HepG2 (cell line): ENCODE measurements around the gene MYL6B. TPM values are rescaled to one million over a fixed set of nuclear protein-coding genes. Genes with fewer than 3 reads are reported as not detected.

Experiments used
- ATAC-seq: fragments of 200-7000 bp; cut with Tn5 transposase; 3 replicates; pipeline ENCODE4 v1.9.1; 2020; ENCODE audit warnings: mild to moderate bottlenecking, moderate library complexity
- BruUV-seq: library from RNA; stranded (reverse); fragments of 400-500 nt; replicated peaks from 2 replicates; lab custom pipeline; 2021; lab: Mats Ljungman, UMichigan
- CTCF ChIA-PET: fragments of 300-600 bp; formaldehyde crosslinking; extraction: SDS; loops from one replicate; lab custom pipeline; 2021; ENCODE audit warnings: low total read pairs, inconsistent platforms, low intra/inter-chr PET ratio; lab: Yijun Ruan, JAX
- POLR2A ChIA-PET: fragments of 350-600 bp; sonication (Branson Sonifier 250); formaldehyde crosslinking; loops from one replicate; lab custom pipeline; 2020; ENCODE audit warnings: antibody characterized with exemption, inconsistent platforms; lab: Yijun Ruan, JAX
- DNase-seq: peaks from one replicate; pipeline ENCODE4 v3.0.0-alpha.2; 2015; ENCODE audit warnings: low spot score
- FAIRE-seq: peaks from 3 replicates; lab custom pipeline; 2011; peaks lifted over from hg19 to GRCh38; lab: Jason Lieb, UNC
- H2AFZ ChIP-seq: one replicate; pipeline ENCODE4 v1.6.1; 2011; ENCODE audit warnings: low read length, inconsistent platforms
- H3K27ac ChIP-seq: fragments of 300-600 bp; 3 replicates; pipeline ENCODE4 v1.8.0; 2011; ENCODE audit warnings: mixed run types, mild to moderate bottlenecking, mixed read lengths, low read length, inconsistent platforms; ENCODE audit not compliant: insufficient read depth; ENCODE audit errors: extremely low read length
- H3K27me3 ChIP-seq, 2 experiments: fragments of 200-600 bp in 1 of 2; 2 replicates in 1 of 2; 3 replicates in 1 of 2; pipeline versions ENCODE4 v1.6.0 to v1.8.0; 2011; ENCODE audit warnings: low read length in 2 of 2, mild to moderate bottlenecking in 2 of 2, moderate library complexity in 2 of 2, inconsistent platforms in 1 of 2; ENCODE audit not compliant: insufficient read depth in 2 of 2, control insufficient read depth in 1 of 2
- H3K36me3 ChIP-seq, 2 experiments: fragments of 200-600 bp in 1 of 2; replicated peaks in 1 of 2; 2 replicates in 1 of 2; 3 replicates in 1 of 2; pipeline versions ENCODE4 v1.5.1 to v1.8.0; 2011; ENCODE audit warnings: low read length in 2 of 2, inconsistent platforms in 1 of 2; ENCODE audit not compliant: insufficient read depth in 2 of 2, control insufficient read depth in 1 of 2
- H3K4me1 ChIP-seq: 2 replicates; pipeline ENCODE4 v1.5.1; 2012; ENCODE audit warnings: low read length, inconsistent platforms; ENCODE audit not compliant: insufficient read depth
- H3K4me2 ChIP-seq: 2 replicates; pipeline ENCODE4 v1.6.0; 2011; ENCODE audit warnings: low read depth, low read length, inconsistent platforms
- H3K4me3 ChIP-seq, 3 experiments: fragments of 200-600 bp in 1 of 3; sonication (generic), shearing (Covaris generic) in 1 of 3; replicated peaks in 1 of 3; 2 replicates each; pipeline ENCODE4 v1.5.1; 2011 to 2016; ENCODE audit warnings: low read length in 3 of 3, inconsistent platforms in 2 of 3, low read depth in 2 of 3, mild to moderate bottlenecking in 2 of 3, control low read depth in 1 of 3, mixed read lengths in 1 of 3; ENCODE audit not compliant: insufficient read depth in 1 of 3
- H3K79me2 ChIP-seq: one replicate; pipeline ENCODE4 v1.6.1; 2011; ENCODE audit warnings: low read length, inconsistent platforms; ENCODE audit not compliant: insufficient read depth
- H3K9ac ChIP-seq: 2 replicates; pipeline ENCODE4 v1.6.0; 2011; ENCODE audit warnings: mild to moderate bottlenecking, low read depth, low read length, inconsistent platforms; ENCODE audit not compliant: insufficient read depth
- H3K9me3 ChIP-seq: 2 replicates; pipeline ENCODE4 v1.5.1; 2012; ENCODE audit warnings: mild to moderate bottlenecking, low read length
- H4K20me1 ChIP-seq: 2 replicates; pipeline ENCODE4 v1.6.0; 2011; ENCODE audit warnings: inconsistent platforms, mild to moderate bottlenecking, low read length, moderate library complexity; ENCODE audit not compliant: insufficient read depth
- POLR2A ChIP-seq, 2 experiments: IDR thresholded peaks; 2 replicates each; pipeline ENCODE4 v1.6.1; 2011; ENCODE audit warnings: low read depth in 2 of 2, low read length in 2 of 2, mild to moderate bottlenecking in 1 of 2, moderate library complexity in 1 of 2; ENCODE audit not compliant: insufficient read depth in 1 of 2
- POLR2AphosphoS5 ChIP-seq: IDR thresholded peaks from 2 replicates; pipeline ENCODE4 v1.6.1; 2012; ENCODE audit warnings: low read depth, low read length
- POLR2G ChIP-seq: fragments of 200-400 bp; formaldehyde crosslinking; IDR thresholded peaks from 2 replicates; pipeline ENCODE4 v1.6.1; 2018; ENCODE audit warnings: mild to moderate bottlenecking, low read depth, low read length, moderate library complexity
- RBFOX2 ChIP-seq: fragments of 200-400 bp; formaldehyde crosslinking; IDR thresholded peaks from 2 replicates; pipeline ENCODE4 v1.6.1; 2017; ENCODE audit warnings: low read depth, mild to moderate bottlenecking, low read length
- RBM22 ChIP-seq: fragments of 200-400 bp; formaldehyde crosslinking; optimal IDR thresholded peaks from 2 replicates; pipeline ENCODE3; 2017; ENCODE audit warnings: mild to moderate bottlenecking, low read length, moderate library complexity
- RXRB ChIP-seq: IDR thresholded peaks from 2 replicates; pipeline ENCODE4 v1.6.1; 2016; ENCODE audit warnings: borderline replicate concordance, missing genetic modification reagents, missing compliant biosample characterization
- ZFP82 ChIP-seq: sonication (generic); formaldehyde crosslinking; IDR thresholded peaks from 2 replicates; pipeline ENCODE4 v1.5.1; 2020; ENCODE audit warnings: mild to moderate bottlenecking, missing genetic modification reagents, borderline replicate concordance
- WGBS: methylation state at CpG from one replicate; pipeline ENCODE4 v1.1.6; 2017; ENCODE audit warnings: low lambda C conversion rate; 5-methylcytosine and 5-hydroxymethylcytosine counted together
- in situ Hi-C: cut with HindIII; loops from 2 replicates; pipeline ENCODE4 v1.10.0; 2017; ENCODE audit warnings: low pct_unique_long_range_greater_than_20kb; ENCODE audit not compliant: extremely low pct_ligation_motif_present
- intact Hi-C: fragments of 100-400 bp; cut with micrococcal nuclease; formaldehyde crosslinking; loops from one replicate; pipeline ENCODE4 v1.10.0; 2022; ENCODE audit not compliant: unreplicated experiment
- polyA plus RNA-seq, 8 experiments: library from polyadenylated mRNA; depleted of rRNA in 3 of 8; stranded (reverse) in 7 of 8; unstranded in 1 of 8; fragments of >200 nt; fragmentation: Illumina TruSeq in 4 of 8; extraction: Trizol in 4 of 8; gene quantifications; 2 replicates each; pipeline versions ENCODE4 v1.2.1 to v1.2.3, GENCODE V29; 2011 to 2016; ENCODE audit warnings: low read depth in 4 of 8, missing spikeins in 1 of 8, mixed read lengths in 1 of 8; ENCODE audit not compliant: insufficient read depth in 1 of 8
- total RNA-seq, 5 experiments: library from RNA; depleted of rRNA; stranded (reverse); fragments of >200 nt; fragmentation: Illumina TruSeq; extraction: Trizol; gene quantifications; 2 replicates each; pipeline ENCODE4 v1.2.3, GENCODE V29; 2016; ENCODE audit warnings: low read depth in 1 of 5
- TF ChIP-seq, protein P1 (sequence below): sonication (generic); formaldehyde crosslinking; IDR thresholded peaks from 2 replicates; pipeline ENCODE4 v1.8.0; 2023; ENCODE audit warnings: mild to moderate bottlenecking, missing genetic modification reagents
- TF ChIP-seq, protein P2 (sequence below): sonication (generic); formaldehyde crosslinking; IDR thresholded peaks from 2 replicates; pipeline ENCODE4 v1.5.0; 2020; ENCODE audit warnings: mild to moderate bottlenecking, missing genetic modification reagents

Gene MYL6B
- total and polyA plus RNA-seq, 2 of the 13 experiments (the other 11 are each of a cell fraction or from before 2014, with no cell fraction given) = 75.7 to 88.7 TPM

- TF ChIP-seq, protein P1, sequence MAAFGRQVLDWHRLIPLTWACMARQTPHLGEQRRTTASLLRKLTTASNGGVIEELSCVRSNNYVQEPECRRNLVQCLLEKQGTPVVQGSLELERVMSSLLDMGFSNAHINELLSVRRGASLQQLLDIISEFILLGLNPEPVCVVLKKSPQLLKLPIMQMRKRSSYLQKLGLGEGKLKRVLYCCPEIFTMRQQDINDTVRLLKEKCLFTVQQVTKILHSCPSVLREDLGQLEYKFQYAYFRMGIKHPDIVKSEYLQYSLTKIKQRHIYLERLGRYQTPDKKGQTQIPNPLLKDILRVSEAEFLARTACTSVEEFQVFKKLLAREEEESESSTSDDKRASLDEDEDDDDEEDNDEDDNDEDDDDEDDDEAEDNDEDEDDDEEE (CRISPR knock-in tag) = no peak
Observed at GRCh38 chr12:56161690-56162351, 9.4 kb downstream of the MYL6B start (continued).

DNA sequence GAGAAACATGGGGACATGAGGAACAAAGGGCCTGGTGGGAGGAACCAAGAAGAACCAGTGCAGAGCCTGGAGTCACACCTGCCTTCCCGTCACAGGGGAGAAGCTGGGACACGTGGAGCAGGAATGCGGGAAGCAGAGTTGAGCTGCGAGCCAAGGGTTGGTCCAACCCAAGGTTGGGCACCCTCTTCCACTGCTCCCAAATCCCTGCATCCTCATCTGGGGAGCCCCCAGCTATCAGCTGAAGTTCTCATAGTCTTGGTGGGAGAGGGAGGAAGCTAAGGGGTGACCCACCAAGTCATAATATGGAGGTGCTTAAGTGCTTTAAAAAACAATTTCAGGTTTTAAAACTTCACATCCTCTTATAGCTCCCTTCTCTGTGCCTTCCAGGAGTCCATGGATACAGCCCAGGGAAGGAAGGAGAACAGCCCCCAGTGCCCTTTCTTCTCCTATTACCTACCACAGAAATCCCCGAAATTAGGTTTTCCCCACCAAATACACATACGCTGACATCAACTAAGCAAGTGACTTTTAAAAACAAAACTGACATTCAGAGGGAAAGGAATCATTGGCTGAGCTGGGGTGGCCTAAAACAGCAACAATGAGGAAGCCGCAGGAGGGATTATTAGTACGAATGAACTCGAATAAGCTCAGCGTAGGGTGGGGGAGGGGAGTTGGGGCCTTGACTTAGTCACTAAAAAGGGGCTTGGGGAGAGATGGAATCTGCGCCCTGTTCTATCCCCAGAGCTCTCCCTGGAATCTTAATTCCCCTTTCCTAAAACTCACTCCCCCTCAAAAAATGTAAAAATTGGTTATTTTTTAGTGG is 10.3 kb downstream of the MYL6B start:
- intact Hi-C loops (no loop called here), in situ Hi-C loops (no loop called here)
- 95% methylated on average over 11 of the region's 11 CpGs for WGBS
- Histone ChIP-seq H3K9me3 (no peaks in the 10 kb centered on the region), H3K4me3 (no peak overlapping the region), H3K27me3 (no peaks in the 10 kb centered on the region; a peak in 1 of 5 replicates), H4K20me1 (peaks cover 28% of the 10 kb centered on the region), H2AFZ (no peak overlapping the region), H3K9ac (no peak overlapping the region), H3K4me2 (no peak overlapping the region), H3K36me3 (peaks cover 33 to 60% of the 10 kb centered on the region in 2 experiments), H3K79me2 (peaks cover 25% of the 10 kb centered on the region), H3K27ac (no peak overlapping the region), H3K4me1 (peaks cover 28% of the 10 kb centered on the region)
- DNase-seq (no peak), ATAC-seq (no peak), FAIRE-seq (no peak)
- TF ChIP-seq POLR2AphosphoS5 (peak; percentile 42; the same call in 1 of the 2 replicates), RBFOX2 (0 out of 2 replicates have a peak, but pooled peaks have one; percentile 19), RXRB (no peak), ZFP82 (CRISPR knock-in tag) (no peak), POLR2A (IDR thresholded peaks at IDR 0.05; ENCODE audit: insufficient read depth in 1 of 2, low read depth in 2 of 2, low read length in 2 of 2) (peak; percentile 45 to 51; a peak in 3 of 4 replicates), RBM22 (peak; percentile 49), POLR2G (peak; percentile 53; the same call in 1 of the 2 replicates)
- TF ChIP-seq, protein P2, sequence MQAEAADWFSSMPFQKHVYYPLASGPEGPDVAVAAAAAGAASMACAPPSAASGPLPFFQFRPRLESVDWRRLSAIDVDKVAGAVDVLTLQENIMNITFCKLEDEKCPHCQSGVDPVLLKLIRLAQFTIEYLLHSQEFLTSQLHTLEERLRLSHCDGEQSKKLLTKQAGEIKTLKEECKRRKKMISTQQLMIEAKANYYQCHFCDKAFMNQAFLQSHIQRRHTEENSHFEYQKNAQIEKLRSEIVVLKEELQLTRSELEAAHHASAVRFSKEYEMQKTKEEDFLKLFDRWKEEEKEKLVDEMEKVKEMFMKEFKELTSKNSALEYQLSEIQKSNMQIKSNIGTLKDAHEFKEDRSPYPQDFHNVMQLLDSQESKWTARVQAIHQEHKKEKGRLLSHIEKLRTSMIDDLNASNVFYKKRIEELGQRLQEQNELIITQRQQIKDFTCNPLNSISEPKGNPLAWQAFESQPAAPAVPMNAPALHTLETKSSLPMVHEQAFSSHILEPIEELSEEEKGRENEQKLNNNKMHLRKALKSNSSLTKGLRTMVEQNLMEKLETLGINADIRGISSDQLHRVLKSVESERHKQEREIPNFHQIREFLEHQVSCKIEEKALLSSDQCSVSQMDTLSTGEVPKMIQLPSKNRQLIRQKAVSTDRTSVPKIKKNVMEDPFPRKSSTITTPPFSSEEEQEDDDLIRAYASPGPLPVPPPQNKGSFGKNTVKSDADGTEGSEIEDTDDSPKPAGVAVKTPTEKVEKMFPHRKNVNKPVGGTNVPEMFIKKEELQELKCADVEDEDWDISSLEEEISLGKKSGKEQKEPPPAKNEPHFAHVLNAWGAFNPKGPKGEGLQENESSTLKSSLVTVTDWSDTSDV = no peak
- POLR2A ChIA-PET = interaction anchor here (0.7 to 3.3 kb wide), 8 partner anchors 11 to 59 kb away, joined by 3 to 20 read pairs (median 6); partner anchors contain the start of genes ESYT1, RNF41, SMARCC2 and ZC3H10
- TSS peak; percentile 34 for BruUV-seq
- CTCF ChIA-PET = no interaction called here
